Psoas muscle (tissue), 8 donors: ENCODE data around the gene B3GALT6. TPM values are rescaled to one million over a fixed set of nuclear protein-coding genes. Genes with fewer than 3 reads are reported as not detected.

ENCODE experiments used
- ATAC-seq, 4 donors: fragments of 200-7000 bp; cut with Tn5 transposase; one replicate each; pipeline ENCODE4 v1.9.1; 2020; ENCODE audit warnings: moderate library complexity in 3 of 4, mild to moderate bottlenecking in 2 of 4
- DNase-seq, 2 donors: peaks; one replicate each; pipeline ENCODE4 v3.0.0-alpha.2; 2020
- H3K27ac ChIP-seq: fragments of 200-600 bp; one replicate; pipeline ENCODE4 v1.8.0; 2022
- H3K27me3 ChIP-seq, 3 donors: fragments of 200-600 bp in 1 of 3; one replicate each; pipeline versions ENCODE4 v1.6.1 to v1.8.0; 2013 to 2022; ENCODE audit warnings: low read length in 2 of 3, mild to moderate bottlenecking in 2 of 3, moderate library complexity in 1 of 3; ENCODE audit not compliant: insufficient read depth in 3 of 3
- H3K36me3 ChIP-seq, 2 donors: fragments of 200-600 bp in 1 of 2; one replicate each; pipeline versions ENCODE4 v1.6.1 to v1.8.0; 2013 to 2022; ENCODE audit warnings: low read depth in 1 of 2, mild to moderate bottlenecking in 1 of 2, moderate library complexity in 1 of 2; ENCODE audit not compliant: insufficient read depth in 1 of 2
- H3K4me1 ChIP-seq: fragments of 200-600 bp; one replicate; pipeline ENCODE4 v1.8.0; 2022
- H3K4me3 ChIP-seq: fragments of 200-600 bp; one replicate; pipeline ENCODE4 v1.8.0; 2022; ENCODE audit warnings: mild to moderate bottlenecking
- H3K9me3 ChIP-seq: fragments of 200-600 bp; one replicate; pipeline ENCODE4 v1.8.0; 2022
- WGBS, 3 donors: extraction: QIAGEN DNeasy Blood & Tissue Kit; methylation state at CpG; one replicate each; pipeline versions ENCODE4 v1.1.6 to v1.1.7; 2013; 5-methylcytosine and 5-hydroxymethylcytosine counted together
- intact Hi-C, 2 donors: fragments of 100-400 bp; cut with DNase I; formaldehyde crosslinking; loops; one replicate each; pipeline versions ENCODE4 v1.11.0 to v1.14.2; 2022
- polyA plus RNA-seq, 3 donors: library from polyadenylated mRNA; stranded (reverse); fragments of 200-250 nt; gene quantifications; one replicate each; pipeline ENCODE4 v1.2.3, GENCODE V29; 2013
- total RNA-seq, 4 donors: library from RNA; stranded (reverse); fragmentation: NEBNext Ultra II Directional in 2 of 4; extraction: Animal tissue kit (Norgen Biotek cat#: 25700) in 2 of 4; gene quantifications; one replicate each; pipeline versions ENCODE4 v1.2.1 to v1.2.4, GENCODE V29; 2021 to 2023
- TF ChIP-seq, protein P1 (sequence below): fragments of 200-600 bp; IDR thresholded peaks from one replicate; pipeline ENCODE4 v1.8.0; 2022; ENCODE audit warnings: antibody characterized with exemption
- donor health status: healthy with polysubstance abuse.
- donor health status: DM: no; HTN: no; CAD: no; lungs with moderate emphysema.
- donor health status: Bipolar disorder and iron deficiency.
- donor health status: healthy.
- donor health status: DM: yes; HTN: yes; CAD: no.
- donor health status: DM: no; HTN: no; CAD: no.
- donor health status: DM: no; HTN: no; CAD: no.
- donor health status: DM: yes; HTN: yes; CAD: no.

The B3GALT6 gene
- total and polyA plus RNA-seq, 7 donors: 7.7 to 30.3 (median 11.4) TPM

DNA sequence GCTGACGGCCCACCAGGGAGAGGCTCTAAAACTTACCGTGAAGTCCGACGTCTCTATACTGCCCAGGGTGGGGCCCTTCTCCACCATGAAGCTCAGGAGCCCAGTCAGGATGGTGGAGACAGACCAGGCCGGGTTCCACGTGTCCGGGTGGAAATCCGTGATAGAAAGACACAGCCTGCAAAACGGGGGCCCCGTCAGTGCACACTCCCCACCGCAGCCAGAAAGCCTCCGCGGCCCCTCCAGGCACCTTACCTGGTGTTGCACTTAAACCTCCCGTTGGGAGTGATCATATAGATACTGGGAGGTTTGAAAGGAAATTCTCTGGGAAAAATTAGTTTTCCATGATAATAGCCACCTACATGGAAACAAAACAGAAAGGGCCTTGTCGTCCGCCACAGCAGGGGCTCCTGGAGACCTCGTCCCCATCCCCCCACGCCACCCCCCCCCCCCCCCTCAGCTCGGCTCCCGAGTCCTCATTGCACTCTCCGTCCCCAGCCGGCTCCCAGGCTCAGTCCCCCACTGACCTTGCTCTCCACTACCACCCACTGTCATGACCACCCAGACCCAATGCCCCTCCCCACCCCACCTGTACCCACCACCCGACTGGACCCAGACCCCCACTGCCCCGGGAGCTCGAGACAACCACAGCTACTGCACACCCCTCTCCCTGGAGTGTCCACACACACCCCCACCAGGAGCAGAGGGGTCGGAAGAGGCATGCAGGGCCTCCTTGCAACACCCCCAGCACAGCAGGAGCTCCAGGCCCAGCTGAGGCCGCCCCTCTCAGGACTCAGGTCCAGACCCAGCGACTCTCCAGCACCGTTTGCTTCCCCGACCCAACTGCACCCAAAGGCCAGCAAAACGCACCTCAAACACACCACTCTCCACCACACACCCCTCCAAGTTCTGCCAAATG, 25.2 kb downstream of the B3GALT6 start:
- no peak for ATAC-seq
- Histone ChIP-seq H3K9me3 (no peaks in the 10 kb centered on the region), H3K27ac (no peak overlapping the region), H3K4me3 (no peak overlapping the region), H3K36me3 (peaks cover 4 to 85% of the 10 kb centered on the region in 2 donors), H3K27me3 (no peaks in the 10 kb centered on the region), H3K4me1 (no peaks in the 10 kb centered on the region)
- WGBS, 3 donors: 90 to 92% (median 90%) methylated on average over 24 to 31 of the region's 31 CpGs
- no peak for DNase-seq
- intact Hi-C loops: loop anchor here in 1 of 2 donors (10.0 kb wide), 1 partner anchor 222 kb away; no protein-coding TSS in a partner anchor
- TF ChIP-seq, protein P1, sequence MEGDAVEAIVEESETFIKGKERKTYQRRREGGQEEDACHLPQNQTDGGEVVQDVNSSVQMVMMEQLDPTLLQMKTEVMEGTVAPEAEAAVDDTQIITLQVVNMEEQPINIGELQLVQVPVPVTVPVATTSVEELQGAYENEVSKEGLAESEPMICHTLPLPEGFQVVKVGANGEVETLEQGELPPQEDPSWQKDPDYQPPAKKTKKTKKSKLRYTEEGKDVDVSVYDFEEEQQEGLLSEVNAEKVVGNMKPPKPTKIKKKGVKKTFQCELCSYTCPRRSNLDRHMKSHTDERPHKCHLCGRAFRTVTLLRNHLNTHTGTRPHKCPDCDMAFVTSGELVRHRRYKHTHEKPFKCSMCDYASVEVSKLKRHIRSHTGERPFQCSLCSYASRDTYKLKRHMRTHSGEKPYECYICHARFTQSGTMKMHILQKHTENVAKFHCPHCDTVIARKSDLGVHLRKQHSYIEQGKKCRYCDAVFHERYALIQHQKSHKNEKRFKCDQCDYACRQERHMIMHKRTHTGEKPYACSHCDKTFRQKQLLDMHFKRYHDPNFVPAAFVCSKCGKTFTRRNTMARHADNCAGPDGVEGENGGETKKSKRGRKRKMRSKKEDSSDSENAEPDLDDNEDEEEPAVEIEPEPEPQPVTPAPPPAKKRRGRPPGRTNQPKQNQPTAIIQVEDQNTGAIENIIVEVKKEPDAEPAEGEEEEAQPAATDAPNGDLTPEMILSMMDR: no peak

DNA sequence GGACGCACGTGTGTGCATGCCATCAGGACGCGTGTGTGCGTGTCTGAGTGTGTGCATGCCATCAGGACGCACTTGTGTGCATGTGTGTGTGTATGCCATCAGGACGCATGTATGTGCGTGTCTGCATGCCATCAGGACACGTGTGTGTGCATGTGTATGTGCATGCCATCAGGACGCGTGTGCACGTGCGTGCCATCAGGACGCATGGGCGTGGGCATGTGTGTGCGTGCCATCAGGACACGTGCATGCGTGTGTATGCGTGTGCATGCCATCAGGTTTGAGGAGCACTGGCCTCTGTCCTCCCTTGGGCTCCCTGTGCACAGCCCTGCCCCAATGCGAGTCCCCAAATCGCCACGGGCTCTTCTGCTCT, 27.1 kb downstream of the B3GALT6 start:
- ATAC-seq (no peak), DNase-seq (no peak)
- intact Hi-C loops: loop anchor here in 1 of 2 donors (10.0 kb wide), 1 partner anchor 224 kb away; no protein-coding TSS in a partner anchor
- Histone ChIP-seq H3K4me3 (no peak overlapping the region), H3K36me3 (peaks cover 4 to 86% of the 10 kb centered on the region in 2 donors), H3K27me3 (no peaks in the 10 kb centered on the region), H3K4me1 (no peaks in the 10 kb centered on the region), H3K27ac (no peak overlapping the region), H3K9me3 (no peaks in the 10 kb centered on the region)
- WGBS, 3 donors: 92 to 95% (median 92%) methylated on average over 22 of the region's 22 CpGs
- TF ChIP-seq, protein P1: no peak

DNA sequence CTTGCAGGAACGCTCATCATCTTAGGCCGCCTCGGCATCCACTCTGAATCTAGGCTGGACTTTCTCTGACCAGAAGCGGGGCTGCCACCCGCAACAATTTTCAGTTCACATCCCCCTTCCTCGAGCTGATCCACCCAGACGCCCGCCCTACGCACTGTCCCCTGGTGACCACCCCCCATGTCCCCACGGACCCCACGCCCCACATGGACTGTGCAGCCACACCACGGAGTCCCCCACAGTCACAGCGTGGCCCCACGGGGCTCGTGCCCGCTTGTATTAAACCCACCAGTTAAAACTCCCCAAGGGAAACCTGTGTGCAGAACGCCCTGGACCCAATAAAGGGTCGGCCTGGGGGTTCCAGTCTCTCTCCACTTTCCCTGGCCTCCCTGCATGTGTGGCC, 27.5 kb downstream of the B3GALT6 start:
- no peak overlapping the region for H3K27ac ChIP-seq
- no peak for DNase-seq

DNA sequence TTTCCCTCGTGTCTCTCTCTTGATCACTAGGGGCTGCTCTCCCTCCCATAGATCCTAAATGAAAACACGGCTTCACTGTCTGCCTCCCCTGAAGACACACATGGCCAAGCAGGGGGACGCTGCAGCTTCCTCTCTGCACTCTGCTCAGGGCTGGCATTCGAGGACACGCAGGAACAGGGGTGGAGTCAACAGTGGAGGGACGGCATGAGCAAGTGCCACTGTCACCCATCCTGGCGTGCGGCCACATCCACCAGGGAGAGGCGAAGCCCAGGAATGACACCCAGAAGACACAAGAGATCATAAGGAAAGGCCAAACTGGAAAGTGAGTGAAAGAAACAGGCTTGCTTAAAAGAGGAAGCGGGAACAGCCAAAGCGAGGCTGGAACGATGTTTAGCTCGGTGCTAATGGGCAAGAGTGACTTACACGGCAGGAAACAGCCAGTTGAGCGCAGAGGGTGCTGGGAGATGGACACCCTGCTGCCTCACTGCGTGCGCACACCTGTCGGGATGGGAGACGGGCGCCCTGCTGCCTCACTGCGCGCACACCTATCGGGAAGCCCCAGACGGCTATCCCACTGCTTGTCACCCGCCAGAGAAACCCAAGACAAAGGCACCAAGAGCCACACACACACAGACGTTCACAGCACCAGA, 28.0 kb downstream of the B3GALT6 start:
- intact Hi-C loops: loop anchor here in 1 of 2 donors (10.0 kb wide), 1 partner anchor 225 kb away; no protein-coding TSS in a partner anchor
- H3K27me3 ChIP-seq: no peaks in the 10 kb centered on the region
- DNase-seq (no peak), ATAC-seq (no peak)
- no peak overlapping the region for H3K27ac ChIP-seq
- 80 to 86% (median 82%) methylated on average over 26 of the region's 26 CpGs for WGBS, 3 donors
- TF ChIP-seq, protein P1: no peak
- peaks cover 0 to 86% of the 10 kb centered on the region in 2 donors for H3K36me3 ChIP-seq
- H3K4me1 ChIP-seq: no peaks in the 10 kb centered on the region
- no peaks in the 10 kb centered on the region for H3K9me3 ChIP-seq
- no peak overlapping the region for H3K4me3 ChIP-seq

More for the DNA sequence above, 27.5 kb downstream of the B3GALT6 start:
- intact Hi-C loops: loop anchor here in 1 of 2 donors (10.0 kb wide), 1 partner anchor 225 kb away; no protein-coding TSS in a partner anchor
- Histone ChIP-seq H3K4me1 (no peaks in the 10 kb centered on the region), H3K36me3 (peaks cover 4 to 86% of the 10 kb centered on the region in 2 donors), H3K4me3 (no peak overlapping the region), H3K9me3 (no peaks in the 10 kb centered on the region), H3K27me3 (no peaks in the 10 kb centered on the region)
- 90 to 92% (median 91%) methylated on average over 18 of the region's 18 CpGs for WGBS, 3 donors
- TF ChIP-seq, protein P1: no peak
- no peak for ATAC-seq
